C4-2B (cell line): ENCODE data around the gene BLM.

Experiments used
- H3K27ac ChIP-seq: fragments of 450-650 bp; 2 replicates; pipeline ENCODE4 v1.5.1; 2017
- CTCF ChIP-seq: fragments of 450-650 bp; conservative IDR thresholded peaks from 2 replicates; pipeline ENCODE4 v1.5.1; 2017; ENCODE audit warnings: mild to moderate bottlenecking
- ZFX ChIP-seq: fragments of 450-650 bp; IDR thresholded peaks from 2 replicates; pipeline ENCODE4 v1.6.1; 2017

Gene BLM

GRCh38 chr15:90862487-90862886 is 145.3 kb downstream of the BLM start:
- TF ChIP-seq ZFX (no peak), CTCF (no peak)
- no peak overlapping the region for H3K27ac ChIP-seq

DNA sequence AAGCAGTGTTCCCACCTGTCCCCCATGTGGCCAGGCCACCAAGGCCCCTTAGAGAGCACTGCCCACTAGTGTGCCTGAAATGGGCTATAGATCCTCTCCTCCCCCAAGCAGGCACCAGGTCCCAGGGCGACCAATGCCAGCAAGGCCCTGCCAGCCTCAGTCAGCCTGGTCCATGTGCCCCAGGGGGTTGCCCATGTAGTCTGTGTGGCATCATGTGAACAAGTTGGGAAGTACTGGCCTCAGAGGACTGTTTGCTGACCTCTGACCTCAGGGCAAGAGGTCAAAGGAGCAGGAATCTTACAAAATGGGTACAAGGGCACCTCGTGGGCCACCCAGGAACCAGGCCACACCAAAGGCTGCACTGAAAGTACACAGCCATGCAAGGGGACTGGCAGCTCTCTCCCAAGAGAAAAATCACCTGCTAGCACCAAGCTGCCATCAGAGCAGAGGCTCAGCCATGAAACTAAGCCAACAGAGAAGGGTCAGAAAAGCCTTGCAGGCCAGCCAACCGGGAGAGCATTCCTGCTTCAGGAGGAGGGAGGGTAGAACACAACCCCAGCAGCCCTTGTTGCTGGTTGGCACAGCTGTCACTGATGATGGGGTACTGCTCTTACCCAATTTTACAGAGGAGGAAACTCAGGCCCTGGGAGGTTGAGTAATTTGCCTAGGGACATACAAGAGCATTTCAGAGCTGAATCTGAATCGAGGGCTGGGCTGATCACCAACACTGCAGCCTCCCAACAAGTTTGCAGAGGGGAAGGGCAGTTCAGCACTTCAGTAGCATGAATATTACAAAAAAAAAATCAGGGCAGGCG is 146.0 kb downstream of the BLM start:
- TF ChIP-seq ZFX (no peak), CTCF (no peak)

DNA sequence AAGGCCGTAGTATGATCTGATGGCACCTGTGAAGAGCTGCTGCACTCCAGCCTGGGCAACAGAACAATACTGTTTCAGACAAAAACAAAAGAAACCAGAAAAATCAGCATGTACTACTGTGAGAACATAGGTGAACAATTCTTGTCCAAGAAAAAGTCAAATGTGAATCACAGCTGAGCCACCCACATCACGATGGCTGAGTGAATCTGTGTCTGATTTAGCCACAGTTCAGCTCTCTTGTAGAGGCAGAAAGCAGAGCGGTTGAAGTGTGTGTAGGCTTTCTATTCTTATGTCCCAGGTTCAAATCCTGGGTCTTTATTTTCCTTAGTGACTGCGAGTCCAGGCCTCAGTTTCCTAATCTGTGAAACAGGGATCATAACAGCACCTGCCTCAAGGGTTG is 146.8 kb downstream of the BLM start:
- TF ChIP-seq CTCF (no peak), ZFX (no peak)
- H3K27ac ChIP-seq: no peak overlapping the region

More for the DNA sequence above, 146.0 kb downstream of the BLM start:
- H3K27ac ChIP-seq: no peak overlapping the region

GRCh38 chr15:90864507-90864906 is 147.4 kb downstream of the BLM start:
- H3K27ac ChIP-seq: no peak overlapping the region
- TF ChIP-seq CTCF (no peak), ZFX (no peak)

DNA sequence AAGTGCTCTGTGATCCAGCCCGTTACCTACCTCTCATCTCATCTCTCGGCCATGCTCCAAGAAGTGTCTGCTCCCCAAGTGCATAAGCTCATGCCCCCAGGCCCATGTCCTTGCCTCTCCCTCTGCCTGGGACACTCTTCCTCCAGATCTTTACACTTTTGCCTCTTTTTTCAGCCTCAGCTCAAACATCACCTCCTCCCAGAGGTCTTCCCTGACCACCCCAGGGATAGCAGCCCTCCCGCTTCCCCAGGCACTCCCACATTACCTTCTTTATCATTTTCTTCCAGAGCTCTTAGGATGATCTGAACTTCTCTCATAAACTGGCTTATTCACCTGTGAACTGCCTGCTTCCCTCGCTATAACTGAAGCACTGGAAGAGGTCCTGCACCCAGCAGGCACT is 148.6 kb downstream of the BLM start:
- H3K27ac ChIP-seq: peak overlapping the region; percentile 25
- TF ChIP-seq CTCF (no peak), ZFX (no peak)
